Skin epidermis (tissue), 12 donors: ENCODE results near the gene DAPK2.

Experiments
- H3K27ac ChIP-seq, 21 experiments: fragments of 200-600 bp; sonication (generic) in 11 of 21; one replicate each; pipeline ENCODE4 v1.5.0; 2020; ENCODE audit warnings: mild to moderate bottlenecking in 3 of 21, inconsistent platforms in 2 of 21, moderate library complexity in 2 of 21
- H3K4me3 ChIP-seq, 7 experiments: fragments of 200-600 bp; sonication (generic) in 2 of 7; one replicate each; pipeline ENCODE4 v1.5.0; 2020; ENCODE audit warnings: inconsistent platforms in 2 of 7, mild to moderate bottlenecking in 2 of 7, moderate library complexity in 1 of 7

The DAPK2 gene

DNA sequence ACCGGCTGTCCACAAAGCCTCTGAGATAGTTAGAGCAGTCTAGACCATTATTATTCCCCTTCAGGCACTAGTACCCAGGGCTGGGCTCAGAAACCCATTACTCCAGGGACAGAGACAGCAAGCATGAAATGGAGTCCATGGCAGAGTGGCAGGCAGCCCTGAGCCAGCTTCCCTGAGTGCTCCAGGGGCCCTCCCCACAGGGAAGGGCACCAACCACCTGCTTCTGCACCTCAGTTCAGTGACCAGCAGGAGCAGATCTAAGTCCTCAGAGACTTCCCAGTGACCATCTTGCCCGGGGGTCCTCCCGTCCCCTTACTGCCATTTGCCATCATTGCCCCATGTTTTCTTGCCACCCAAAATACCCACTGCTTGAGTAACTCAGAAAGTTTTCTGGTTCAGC lies 62.0 kb downstream of the DAPK2 start:
- H3K27ac ChIP-seq, result peak overlapping the region in 5 of 21 experiments; percentile 9 to 72 (median 58)

GRCh38 chr15:63983061-63983711 lies 63.1 kb downstream of the DAPK2 start:
- Histone ChIP-seq H3K4me3 (no peak overlapping the region), H3K27ac (no peak overlapping the region)

More for the DNA sequence above, 62.0 kb downstream of the DAPK2 start:
- no peak overlapping the region for H3K4me3 ChIP-seq

DNA sequence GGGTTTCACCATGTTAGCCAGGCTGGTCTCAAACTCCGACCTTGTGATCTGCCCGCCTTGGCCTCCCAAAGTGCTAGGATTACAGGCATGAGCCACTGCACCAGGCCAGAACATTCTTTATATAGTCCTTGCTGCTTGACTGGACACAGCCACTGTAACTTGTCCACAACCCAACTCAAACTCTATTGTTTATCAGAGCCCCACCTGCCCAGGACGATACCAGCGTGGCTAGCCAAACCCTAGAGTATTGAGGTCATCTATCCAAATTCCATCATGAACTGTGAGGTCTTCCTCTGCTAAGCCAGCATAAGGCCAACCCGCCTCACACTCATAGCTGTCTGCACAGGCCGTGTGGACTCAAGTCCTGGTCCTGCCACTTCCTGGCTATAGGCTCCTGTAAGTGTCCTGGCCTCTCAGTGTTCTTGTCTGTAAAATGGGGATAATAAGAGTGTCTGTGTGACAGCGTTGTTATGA lies 63.9 kb downstream of the DAPK2 start:
- Histone ChIP-seq H3K4me3 (no peak overlapping the region), H3K27ac (no peak overlapping the region)

DNA sequence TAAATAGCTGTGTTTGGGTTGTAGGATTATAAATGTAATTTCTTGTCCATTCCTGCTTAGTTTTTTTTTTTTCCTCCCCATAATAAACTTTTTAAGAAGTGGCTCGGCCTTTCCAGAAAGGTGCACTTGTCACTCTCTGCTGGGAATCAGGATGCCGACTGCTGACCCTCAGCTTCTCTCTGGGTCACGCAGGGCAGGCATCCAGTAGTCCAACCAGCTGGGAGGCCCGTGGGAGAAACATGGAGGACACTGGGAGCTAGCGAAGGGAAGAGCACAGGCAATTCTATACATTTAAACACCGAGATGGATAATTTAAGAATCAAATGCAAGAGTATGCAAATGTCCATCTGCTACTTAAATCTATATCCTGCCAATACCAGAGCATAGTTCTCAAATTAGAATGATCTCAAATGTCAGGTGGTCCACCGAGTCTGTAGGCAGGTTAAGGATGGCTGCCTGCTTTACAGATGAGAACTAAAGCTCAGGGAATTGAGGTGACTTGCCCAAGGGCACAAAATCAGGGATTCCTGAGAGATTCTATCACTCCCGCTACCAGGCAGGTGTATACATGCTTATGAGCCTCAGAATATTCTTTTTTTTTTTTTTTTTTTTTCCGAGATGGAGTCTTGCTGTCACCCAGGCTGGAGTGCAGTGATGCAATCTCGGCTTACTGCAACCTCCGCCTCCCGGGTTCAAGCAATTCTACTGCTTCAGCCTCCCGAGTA lies 64.5 kb downstream of the DAPK2 start:
- H3K27ac ChIP-seq, result no peak overlapping the region

DNA sequence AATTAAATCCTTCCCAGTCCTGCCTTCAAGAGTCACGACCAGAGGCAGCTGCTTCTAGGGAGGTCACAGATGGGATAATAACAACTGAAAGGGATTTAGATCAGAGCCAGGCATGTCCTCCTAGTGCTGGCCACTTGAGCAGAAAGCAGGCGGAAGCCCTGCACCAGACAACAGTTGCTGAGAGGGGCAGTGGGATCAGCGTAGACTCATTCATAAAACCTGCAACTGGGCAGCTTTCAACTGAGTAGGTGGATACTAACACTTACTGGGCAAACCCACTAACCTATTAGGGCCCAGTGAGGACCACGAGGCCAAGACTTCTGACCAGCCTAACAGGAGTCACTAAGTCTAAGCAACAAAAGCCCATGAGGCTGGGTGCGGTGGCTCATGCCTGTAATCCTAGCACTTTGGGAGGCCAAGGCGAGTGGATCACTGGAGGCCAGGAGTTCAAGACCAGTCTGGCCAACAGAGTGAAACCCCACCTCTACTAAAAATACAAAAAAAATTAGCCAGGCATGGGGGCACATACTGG lies 67.0 kb downstream of the DAPK2 start:
- Histone ChIP-seq H3K4me3 (no peak overlapping the region), H3K27ac (peak overlapping the region in 1 of 21 experiments; percentile 25)

More for the DNA sequence above, 64.5 kb downstream of the DAPK2 start:
- no peak overlapping the region for H3K4me3 ChIP-seq

GRCh38 chr15:63978511-63979261 lies 67.6 kb downstream of the DAPK2 start:
- no peak overlapping the region for H3K4me3 ChIP-seq
- H3K27ac ChIP-seq, result no peak overlapping the region

GRCh38 chr15:63977119-63977518 lies 69.2 kb downstream of the DAPK2 start:
- Histone ChIP-seq H3K27ac (peak overlapping the region in 1 of 21 experiments; percentile 18), H3K4me3 (no peak overlapping the region)

DNA sequence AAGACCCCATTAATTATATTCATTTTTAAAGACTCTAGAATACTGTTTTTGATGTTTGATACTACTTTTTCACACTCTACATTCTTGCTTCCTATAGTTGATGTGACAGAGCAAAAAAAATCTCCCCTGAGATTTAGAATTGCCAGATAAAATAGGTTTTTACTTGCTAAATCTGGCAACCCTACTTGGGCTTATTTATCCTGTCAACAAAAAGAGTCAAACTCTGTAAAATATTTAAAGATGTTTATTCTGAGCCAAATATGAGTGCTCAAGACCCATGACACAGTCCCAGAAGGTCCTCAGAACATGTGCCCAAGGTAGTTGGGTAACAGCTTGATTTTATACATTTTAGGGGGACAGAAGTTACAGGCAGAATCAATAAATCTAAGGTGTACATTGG lies 72.3 kb downstream of the DAPK2 start:
- peak overlapping the region in 11 of 21 experiments; percentile 13 to 71 (median 42) for H3K27ac ChIP-seq
- H3K4me3 ChIP-seq, result no peak overlapping the region

GRCh38 chr15:63973212-63974009 lies 72.9 kb downstream of the DAPK2 start:
- H3K27ac ChIP-seq, result peak overlapping the region in 17 of 21 experiments; percentile 5 to 74 (median 46)
- H3K4me3 ChIP-seq, result no peak overlapping the region

DNA sequence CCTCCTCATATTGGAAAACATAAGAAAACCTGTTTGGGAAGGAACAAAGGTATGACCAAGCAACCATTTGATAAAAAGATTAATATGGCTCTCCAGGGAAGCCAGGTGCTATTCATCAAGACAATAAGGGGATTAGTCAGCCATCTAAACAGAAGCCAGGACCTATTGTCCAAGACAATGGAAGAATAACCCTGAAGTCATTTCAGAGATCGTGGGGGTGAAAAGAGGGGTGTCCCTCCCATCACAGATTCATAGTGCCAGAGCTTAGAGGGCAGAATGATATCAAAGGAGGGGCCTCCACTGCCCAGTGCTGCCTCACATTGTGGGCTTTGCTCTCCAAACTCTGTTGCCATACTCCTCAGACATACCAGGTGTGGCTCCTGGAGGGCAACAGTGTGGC lies 73.5 kb downstream of the DAPK2 start:
- H3K4me3 ChIP-seq, result no peak overlapping the region
- peak overlapping the region in 15 of 21 experiments; percentile 5 to 74 (median 43) for H3K27ac ChIP-seq

- no peak overlapping the region for H3K4me3 ChIP-seq
- peak overlapping the region in 10 of 21 experiments; percentile 2 to 74 (median 38) for H3K27ac ChIP-seq
Observed at GRCh38 chr15:63971904-63972303, 74.4 kb downstream of the DAPK2 start.

GRCh38 chr15:63971427-63971805 lies 74.9 kb downstream of the DAPK2 start:
- peak overlapping the region in 13 of 21 experiments; percentile 2 to 74 (median 31) for H3K27ac ChIP-seq
- no peak overlapping the region for H3K4me3 ChIP-seq

DNA sequence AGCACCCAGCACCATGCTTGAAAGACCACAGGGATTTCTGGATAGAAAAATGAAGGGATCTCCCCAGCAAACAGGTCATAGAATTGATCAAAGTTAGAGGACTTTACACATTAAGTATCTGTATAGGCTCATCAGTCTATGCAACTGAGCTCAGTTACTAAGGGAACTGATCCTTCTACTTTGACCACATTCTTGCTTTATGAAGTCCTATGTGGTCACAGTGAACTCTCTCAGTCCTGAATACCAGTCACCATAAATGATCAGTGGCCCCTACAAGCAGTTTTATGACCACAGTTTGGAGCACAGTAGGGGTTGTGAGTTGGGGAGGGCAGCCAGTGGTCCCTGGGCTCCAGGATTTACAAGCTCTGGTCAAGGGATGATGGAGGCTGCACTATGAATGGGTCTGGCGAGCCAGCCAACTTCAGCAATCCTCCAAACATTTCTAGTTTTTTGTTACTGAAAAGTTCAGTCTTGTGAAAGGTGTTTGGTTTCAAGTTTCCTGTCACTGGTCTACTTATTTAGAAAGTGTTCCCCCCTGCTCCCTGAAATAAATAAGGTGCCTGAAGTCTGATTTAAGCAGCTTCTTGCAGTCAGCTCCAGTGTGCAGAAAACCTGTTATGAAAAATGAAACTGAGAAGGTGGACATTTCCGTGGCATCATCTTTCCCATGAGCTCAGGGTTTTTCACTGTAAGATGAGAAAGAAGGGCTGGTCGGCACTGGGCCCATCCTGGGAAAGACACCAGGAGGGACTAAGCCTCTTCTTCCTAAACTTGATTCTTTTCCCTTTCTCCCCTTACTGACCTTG lies 75.5 kb downstream of the DAPK2 start:
- Histone ChIP-seq H3K4me3 (no peak overlapping the region), H3K27ac (peak overlapping the region in 14 of 21 experiments; percentile 2 to 74 (median 34))

DNA sequence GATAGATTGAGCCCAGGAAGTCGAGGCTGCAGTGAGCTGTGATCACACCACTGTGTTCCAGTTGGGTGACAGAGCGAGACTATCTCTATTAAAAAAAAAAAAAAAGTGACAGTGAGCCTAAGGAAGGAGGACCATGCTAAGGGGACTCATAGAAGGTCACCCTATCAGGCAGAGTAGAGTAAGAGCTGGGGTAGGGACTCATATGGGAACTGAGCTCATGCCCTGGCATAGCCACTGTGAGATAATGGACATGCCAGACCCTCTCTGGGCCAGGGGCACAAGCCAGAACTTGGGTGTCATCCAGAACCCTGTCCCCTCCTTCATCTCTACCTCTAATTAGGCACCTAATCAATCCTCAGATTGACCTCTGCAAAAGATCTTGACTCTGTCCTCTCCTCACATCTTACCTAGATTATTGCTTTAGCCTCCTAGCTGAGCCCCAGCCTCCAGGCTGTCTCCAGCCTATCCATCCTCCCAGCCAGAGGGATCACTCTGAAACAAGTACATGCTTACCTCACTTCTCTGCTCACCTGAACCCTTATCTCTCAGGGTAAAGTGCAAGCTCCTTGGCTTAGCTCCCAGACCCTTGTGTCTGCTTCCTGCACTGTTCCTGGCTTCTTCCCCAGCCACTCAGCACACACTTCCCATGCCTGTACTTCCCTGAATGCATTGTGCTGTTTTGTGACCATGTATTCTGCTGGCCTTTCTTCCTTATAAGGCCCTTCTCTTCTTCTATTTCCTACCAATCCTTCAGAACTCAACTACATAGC lies 76.4 kb downstream of the DAPK2 start:
- Histone ChIP-seq H3K4me3 (no peak overlapping the region), H3K27ac (peak overlapping the region in 7 of 21 experiments; percentile 7 to 66 (median 52))

DNA sequence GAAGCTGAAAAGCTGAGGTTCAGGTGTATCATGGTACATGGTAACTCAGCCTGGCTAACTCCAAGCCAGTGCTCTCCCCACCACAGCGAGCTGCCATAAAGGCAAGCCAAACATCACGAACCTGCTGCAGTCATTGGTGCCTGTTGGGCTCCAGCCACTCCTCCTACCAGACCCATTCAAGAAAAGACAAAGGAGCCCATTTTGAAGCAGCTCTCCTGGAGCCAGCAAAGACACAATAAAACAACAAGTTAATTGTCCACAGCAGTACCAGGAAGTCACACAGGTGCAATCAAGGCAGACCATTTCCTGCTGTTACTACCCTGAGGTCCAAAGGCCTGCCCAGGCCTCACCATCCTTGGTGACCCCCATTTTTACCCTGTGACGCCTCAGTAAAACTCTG lies 77.6 kb downstream of the DAPK2 start:
- H3K4me3 ChIP-seq, result no peak overlapping the region
- peak overlapping the region in 1 of 21 experiments; percentile 50 for H3K27ac ChIP-seq

DNA sequence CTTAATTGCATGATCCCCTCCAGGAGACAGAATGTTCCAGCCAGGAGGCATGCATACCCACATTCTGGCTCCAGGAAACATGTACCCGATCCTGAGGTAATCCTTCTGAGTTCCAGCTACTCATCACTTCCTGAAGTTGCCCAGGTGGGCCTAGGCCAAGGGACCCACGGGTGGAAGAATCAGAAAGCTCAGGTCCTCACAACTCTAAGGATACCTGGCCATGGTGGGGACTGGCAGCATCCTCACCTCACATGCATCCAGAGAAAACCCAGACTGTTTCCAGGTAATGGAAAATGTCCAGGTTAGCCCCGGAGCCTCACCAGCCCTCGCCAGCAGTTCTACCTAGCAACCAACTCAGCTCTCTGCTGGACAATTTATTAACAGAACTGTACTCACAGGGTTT lies 78.2 kb downstream of the DAPK2 start:
- Histone ChIP-seq H3K4me3 (no peak overlapping the region), H3K27ac (peak overlapping the region in 2 of 21 experiments; percentile 14 to 50)

DNA sequence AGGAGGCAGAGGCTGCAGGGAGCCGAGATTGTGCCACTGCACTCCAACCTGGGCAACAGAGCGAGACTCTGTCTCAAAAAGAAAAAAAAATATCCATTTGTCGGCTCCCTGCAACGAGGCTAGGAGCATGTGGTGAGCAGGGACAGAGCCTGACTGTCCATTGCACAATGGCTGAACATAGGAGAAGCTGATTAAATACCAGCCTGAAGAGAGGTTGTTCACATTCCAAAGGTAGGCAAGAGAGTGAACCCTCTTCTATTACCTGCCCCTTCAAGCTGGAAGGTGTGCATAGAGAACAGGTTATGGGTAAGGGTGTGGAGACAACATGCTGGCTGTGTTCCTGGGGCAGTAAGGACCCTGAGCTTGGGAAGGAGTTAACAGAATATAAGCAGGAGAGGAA lies 78.7 kb downstream of the DAPK2 start:
- H3K27ac ChIP-seq, result no peak overlapping the region

More for the DNA sequence above, 78.7 kb downstream of the DAPK2 start:
- no peak overlapping the region for H3K4me3 ChIP-seq
